HCT116 (cell line): ENCODE data around the gene ALG2. TPM values are rescaled to one million over a fixed set of nuclear protein-coding genes. Genes with fewer than 3 reads are reported as not detected.

Experiments used
- ATAC-seq: fragments of 200-7000 bp; cut with Tn5 transposase; 2 replicates; pipeline ENCODE4 v1.9.1; 2020; ENCODE audit warnings: mild to moderate bottlenecking, moderate library complexity
- BruUV-seq: library from RNA; stranded (reverse); fragments of 400-500 nt; replicated peaks from 2 replicates; lab custom pipeline; 2021; lab: Mats Ljungman, UMichigan
- CTCF ChIA-PET: fragments of 300-600 bp; sonication (Branson Sonifier 250); formaldehyde crosslinking; loops from one replicate; lab custom pipeline; 2021; ENCODE audit warnings: antibody characterized with exemption; lab: Charles Lee
- POLR2A ChIA-PET: fragments of 300-600, 350-600 bp; sonication (Branson Sonifier 250); formaldehyde crosslinking; loops from one replicate; lab custom pipeline; 2021; ENCODE audit warnings: antibody characterized with exemption; lab: Charles Lee
- RAD21 ChIA-PET, 2 experiments: fragments of 300-600 bp; sonication (Branson Sonifier 250); formaldehyde crosslinking; loops; one replicate each; lab custom pipeline; 2023; ENCODE audit warnings: low total read pairs in 2 of 2; ENCODE audit not compliant: uncharacterized antibody in 2 of 2, unreplicated experiment in 2 of 2, low non-redundant PET in 1 of 2; lab: Charles Lee
- DNase-seq: peaks from one replicate; pipeline ENCODE4 v3.0.0-alpha.2; 2010; ENCODE audit warnings: low read depth, low spot score
- H2AFZ ChIP-seq: fragments of 200-600 bp; shearing (Covaris generic), sonication (generic); 2 replicates; pipeline ENCODE4 v1.6.1; 2017; ENCODE audit warnings: low read depth, mixed run types, mixed read lengths, antibody characterized with exemption, low read length; ENCODE audit not compliant: poor library complexity, severe bottlenecking
- H3K27ac ChIP-seq: 2 replicates; pipeline ENCODE4 v1.5.1; 2012; ENCODE audit warnings: low read depth, low read length
- H3K27me3 ChIP-seq: fragments of 200-600 bp; sonication (generic); 2 replicates; pipeline ENCODE4 v1.6.1; 2016; ENCODE audit warnings: mixed run types, low read length, mixed read lengths; ENCODE audit not compliant: insufficient read depth
- H3K36me3 ChIP-seq, 2 experiments: fragments of 200-500 bp in 1 of 2; fragments of 200-600 bp in 1 of 2; sonication (Bioruptor generic) in 1 of 2; sonication (generic) in 1 of 2; 2 replicates each; pipeline versions ENCODE4 v1.5.1 to v1.6.1; 2014 to 2016; ENCODE audit warnings: low read length in 2 of 2, inconsistent platforms in 1 of 2, mixed read lengths in 1 of 2, mixed run types in 1 of 2; ENCODE audit not compliant: insufficient read depth in 2 of 2, control insufficient read depth in 1 of 2
- H3K4me1 ChIP-seq, 2 experiments: fragments of 200-600 bp in 1 of 2; sonication (generic) in 1 of 2; 2 replicates each; pipeline versions ENCODE4 v1.5.1 to v1.6.1; 2012 to 2017; ENCODE audit warnings: low read length in 2 of 2, inconsistent platforms in 1 of 2, mild to moderate bottlenecking in 1 of 2, mixed read lengths in 1 of 2, mixed run types in 1 of 2, moderate library complexity in 1 of 2; ENCODE audit not compliant: insufficient read depth in 2 of 2, control insufficient read depth in 1 of 2
- H3K4me2 ChIP-seq: fragments of 200-600 bp; sonication (generic); 2 replicates; pipeline ENCODE4 v1.6.1; 2017; ENCODE audit warnings: mixed run types, low read length, mixed read lengths
- H3K4me3 ChIP-seq, 2 experiments: fragments of 200-600 bp in 1 of 2; sonication (generic) in 1 of 2; replicated peaks in 1 of 2; 2 replicates each; pipeline ENCODE4 v1.5.1; 2011 to 2016; ENCODE audit warnings: low read length in 2 of 2, control low read depth in 1 of 2, low read depth in 1 of 2, mild to moderate bottlenecking in 1 of 2, mixed read lengths in 1 of 2, mixed run types in 1 of 2
- H3K79me2 ChIP-seq: fragments of 200-600 bp; sonication (generic); 2 replicates; pipeline ENCODE4 v1.6.1; 2017; ENCODE audit warnings: mild to moderate bottlenecking, mixed run types, low read length, moderate library complexity, mixed read lengths; ENCODE audit not compliant: insufficient read depth
- H3K9ac ChIP-seq: fragments of 200-600 bp; sonication (generic); 2 replicates; pipeline ENCODE4 v1.6.1; 2016; ENCODE audit warnings: low read length, mixed read lengths
- H3K9me2 ChIP-seq: fragments of 200-600 bp; sonication (generic), shearing (Covaris generic); 2 replicates; pipeline ENCODE4 v1.6.1; 2017; ENCODE audit warnings: mixed run types, mild to moderate bottlenecking, moderate library complexity; ENCODE audit not compliant: insufficient read depth
- H3K9me3 ChIP-seq, 2 experiments: fragments of 200-500 bp in 1 of 2; fragments of 200-600 bp in 1 of 2; sonication (Bioruptor generic) in 1 of 2; sonication (generic) in 1 of 2; 2 replicates each; pipeline ENCODE4 v1.6.1; 2014 to 2017; ENCODE audit warnings: low read length in 2 of 2, mixed read lengths in 2 of 2, inconsistent platforms in 1 of 2, low read depth in 1 of 2, mild to moderate bottlenecking in 1 of 2, mixed run types in 1 of 2, moderate library complexity in 1 of 2; ENCODE audit not compliant: control insufficient read depth in 1 of 2, insufficient read depth in 1 of 2
- H4K20me1 ChIP-seq: fragments of 200-600 bp; sonication (generic), shearing (Covaris generic); 2 replicates; pipeline ENCODE4 v1.6.1; 2017; ENCODE audit warnings: mixed run types, mild to moderate bottlenecking, moderate library complexity; ENCODE audit not compliant: insufficient read depth
- CBX3 ChIP-seq: IDR thresholded peaks from 2 replicates; pipeline ENCODE4 v1.6.1; 2012; ENCODE audit warnings: low read depth
- CEBPB ChIP-seq: IDR thresholded peaks from 2 replicates; pipeline ENCODE4 v1.6.1; 2012; ENCODE audit warnings: low read depth
- EGR1 ChIP-seq: IDR thresholded peaks from 2 replicates; pipeline ENCODE4 v1.6.1; 2012; ENCODE audit warnings: low read depth
- ELF1 ChIP-seq: IDR thresholded peaks from 2 replicates; pipeline ENCODE4 v1.6.1; 2012; ENCODE audit warnings: low read depth, borderline replicate concordance
- EZH2 ChIP-seq: fragments of 200-600 bp; sonication (generic); IDR thresholded peaks from 2 replicates; pipeline ENCODE4 v1.6.1; 2017; ENCODE audit warnings: antibody characterized with exemption, mixed run types
- EZH2phosphoT487 ChIP-seq: fragments of 200-600 bp; IDR thresholded peaks from 2 replicates; pipeline ENCODE4 v1.6.1; 2018; ENCODE audit warnings: antibody characterized with exemption, borderline replicate concordance
- FOSL1 ChIP-seq: IDR thresholded peaks from 2 replicates; pipeline ENCODE4 v1.6.1; 2012; ENCODE audit warnings: low read depth
- MAX ChIP-seq: IDR thresholded peaks from 2 replicates; pipeline ENCODE4 v1.6.1; 2012
- POLR2AphosphoS5 ChIP-seq: IDR thresholded peaks from 2 replicates; pipeline ENCODE4 v1.6.1; 2011; ENCODE audit warnings: mild to moderate bottlenecking, low read depth, low read length, moderate library complexity
- SIN3A ChIP-seq: IDR thresholded peaks from 2 replicates; pipeline ENCODE4 v1.6.1; 2012; ENCODE audit warnings: low read depth
- SP1 ChIP-seq: IDR thresholded peaks from 2 replicates; pipeline ENCODE4 v1.6.1; 2012; ENCODE audit warnings: low read depth
- TCF7L2 ChIP-seq: IDR thresholded peaks from 2 replicates; pipeline ENCODE4 v1.7.0; 2011; ENCODE audit warnings: borderline replicate concordance, inconsistent platforms; ENCODE audit not compliant: insufficient read depth, insufficient read length; ENCODE audit errors: extremely low read depth
- YY1 ChIP-seq: IDR thresholded peaks from 2 replicates; pipeline ENCODE4 v1.6.1; 2011; ENCODE audit warnings: low read length, low read depth, moderate library complexity, mild to moderate bottlenecking; ENCODE audit not compliant: insufficient replicate concordance; ENCODE audit errors: extremely low read depth
- ZNF274 ChIP-seq: fragments of 200-500 bp; sonication (Bioruptor generic); IDR thresholded peaks from 2 replicates; pipeline ENCODE4 v1.6.1; 2014; ENCODE audit warnings: mild to moderate bottlenecking, low read depth, low read length, inconsistent platforms
- intact Hi-C: fragments of 100-400 bp; cut with micrococcal nuclease; formaldehyde crosslinking; loops from 2 replicates; pipeline ENCODE4 v1.10.0; 2022
- total RNA-seq: library from RNA; stranded (reverse); gene quantifications from one replicate; pipeline ENCODE4 v1.2.1, GENCODE V29; 2021; ENCODE audit not compliant: unreplicated experiment
- TF ChIP-seq, protein P1 (sequence below), 3 experiments: fragments of 200-600 bp in 1 of 3; sonication (generic) in 1 of 3; IDR thresholded peaks in 2 of 3; conservative IDR thresholded peaks in 1 of 3; 2 replicates each; pipeline ENCODE4 v1.5.1; 2012 to 2017; ENCODE audit warnings: low read depth in 2 of 3, low read length in 2 of 3, antibody characterized with exemption in 1 of 3, borderline replicate concordance in 1 of 3, control low read depth in 1 of 3, mild to moderate bottlenecking in 1 of 3, mixed read lengths in 1 of 3, mixed run types in 1 of 3, moderate library complexity in 1 of 3; ENCODE audit not compliant: insufficient read depth in 1 of 3

Gene ALG2
- total RNA-seq, 1 experiment from 2014 or later: 27.9 TPM

- H3K4me2 ChIP-seq: no peak overlapping the region
- BruUV-seq: no TSS peak
- no peaks in the 10 kb centered on the region for H3K36me3 ChIP-seq
- no peak overlapping the region for H2AFZ ChIP-seq
- no peak for TF ChIP-seq EZH2
- no peak for TF ChIP-seq MAX
- TF ChIP-seq ELF1: no peak
- TF ChIP-seq CBX3: no peak
- TF ChIP-seq TCF7L2: no peak
- TF ChIP-seq, protein P1, sequence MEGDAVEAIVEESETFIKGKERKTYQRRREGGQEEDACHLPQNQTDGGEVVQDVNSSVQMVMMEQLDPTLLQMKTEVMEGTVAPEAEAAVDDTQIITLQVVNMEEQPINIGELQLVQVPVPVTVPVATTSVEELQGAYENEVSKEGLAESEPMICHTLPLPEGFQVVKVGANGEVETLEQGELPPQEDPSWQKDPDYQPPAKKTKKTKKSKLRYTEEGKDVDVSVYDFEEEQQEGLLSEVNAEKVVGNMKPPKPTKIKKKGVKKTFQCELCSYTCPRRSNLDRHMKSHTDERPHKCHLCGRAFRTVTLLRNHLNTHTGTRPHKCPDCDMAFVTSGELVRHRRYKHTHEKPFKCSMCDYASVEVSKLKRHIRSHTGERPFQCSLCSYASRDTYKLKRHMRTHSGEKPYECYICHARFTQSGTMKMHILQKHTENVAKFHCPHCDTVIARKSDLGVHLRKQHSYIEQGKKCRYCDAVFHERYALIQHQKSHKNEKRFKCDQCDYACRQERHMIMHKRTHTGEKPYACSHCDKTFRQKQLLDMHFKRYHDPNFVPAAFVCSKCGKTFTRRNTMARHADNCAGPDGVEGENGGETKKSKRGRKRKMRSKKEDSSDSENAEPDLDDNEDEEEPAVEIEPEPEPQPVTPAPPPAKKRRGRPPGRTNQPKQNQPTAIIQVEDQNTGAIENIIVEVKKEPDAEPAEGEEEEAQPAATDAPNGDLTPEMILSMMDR (IDR thresholded peaks at IDR 0.05 in 2 of 3, conservative IDR thresholded peaks at IDR 0.05 in 1 of 3; ENCODE audit: borderline replicate concordance in 1 of 3, insufficient read depth in 1 of 3, low read depth in 2 of 3, low read length in 2 of 3): no peak
- no peak for TF ChIP-seq SIN3A
- no peak for TF ChIP-seq EGR1
- no peak for TF ChIP-seq CEBPB
- no peak for TF ChIP-seq ZNF274
- TF ChIP-seq EZH2phosphoT487: no peak
- no peak for TF ChIP-seq FOSL1
- TF ChIP-seq POLR2AphosphoS5: no peak
- no peak for TF ChIP-seq YY1
- TF ChIP-seq SP1: no peak
- H3K9me3 ChIP-seq: no peaks in the 10 kb centered on the region
- no peak overlapping the region for H3K27ac ChIP-seq
- no peaks in the 10 kb centered on the region for H3K27me3 ChIP-seq
- CTCF ChIA-PET: no interaction called here
- no peaks in the 10 kb centered on the region for H3K9me2 ChIP-seq
- H3K9ac ChIP-seq: no peak overlapping the region
- intact Hi-C loops: no loop called here
- no peaks in the 10 kb centered on the region for H3K4me1 ChIP-seq
- DNase-seq (no peak), ATAC-seq (no peak)
- no peaks in the 10 kb centered on the region for H3K79me2 ChIP-seq
- RAD21 ChIA-PET: no interaction called here
- POLR2A ChIA-PET: no interaction called here
- H3K4me3 ChIP-seq: no peak overlapping the region
- no peaks in the 10 kb centered on the region for H4K20me1 ChIP-seq
These were observed 50.3 kb downstream of the ALG2 start for GRCh38 chr9:99171225-99172123.
